Body of pancreas (tissue), 4 donors: ENCODE data around the gene MRPL27. TPM values are rescaled to one million over a fixed set of nuclear protein-coding genes. Genes with fewer than 3 reads are reported as not detected.
"Not testable (repeated sequence)": the region's sequence is repeated elsewhere in the genome, so short reads cannot be mapped to it uniquely, and the experiment has no call there.

ENCODE experiments used
- ATAC-seq: fragments of 150-250 bp; one replicate; pipeline ENCODE4 v1.9.1; 2016
- DNase-seq, 4 donors: peaks; one replicate each; pipeline ENCODE4 v3.0.0-alpha.2; 2019
- H3K27ac ChIP-seq, 4 donors: fragments of 200-600 bp; sonication (generic); 1 replicate in 3 of 4; 2 replicates in 1 of 4; pipeline versions ENCODE4 v1.5.1 to v1.6.1; 2016 to 2019; ENCODE audit warnings: mild to moderate bottlenecking in 1 of 4, mixed read lengths in 1 of 4, moderate library complexity in 1 of 4
- H3K27me3 ChIP-seq, 2 donors: fragments of 200-600 bp; sonication (generic); one replicate each; pipeline ENCODE4 v1.6.0; 2016; ENCODE audit warnings: mild to moderate bottlenecking in 1 of 2
- H3K36me3 ChIP-seq, 2 donors: fragments of 200-600 bp; sonication (generic); replicated peaks in 1 of 2; 2 replicates each; pipeline ENCODE4 v1.5.1; 2016; ENCODE audit warnings: low read depth in 2 of 2; ENCODE audit not compliant: insufficient read depth in 1 of 2
- H3K4me1 ChIP-seq: fragments of 200-600 bp; sonication (generic); one replicate; pipeline ENCODE4 v1.6.0; 2016
- H3K4me3 ChIP-seq, 2 donors: fragments of 200-600 bp; sonication (generic); 1 replicate in 1 of 2; 2 replicates in 1 of 2; pipeline ENCODE4 v1.5.1; 2016 to 2019
- H3K9me3 ChIP-seq, 3 donors: fragments of 200-600 bp; sonication (generic); 1 replicate in 2 of 3; 2 replicates in 1 of 3; pipeline ENCODE4 v1.5.1; 2016
- CTCF ChIP-seq, 7 experiments: fragments of 450-650 bp in 4 of 7; fragments of 200-600 bp in 3 of 7; sonication (generic) in 3 of 7; IDR thresholded peaks; one replicate each; pipeline ENCODE4 v1.5.1; 2016 to 2019; ENCODE audit warnings: antibody characterized with exemption in 7 of 7
- POLR2A ChIP-seq, 3 donors: fragments of 450-650 bp; IDR thresholded peaks; one replicate each; pipeline ENCODE4 v1.6.1; 2016; ENCODE audit warnings: antibody characterized with exemption in 3 of 3, mild to moderate bottlenecking in 2 of 3
- WGBS, 2 donors: methylation state at CpG; one replicate each; pipeline ENCODE4 v1.1.5; 2017; 5-methylcytosine and 5-hydroxymethylcytosine counted together
- intact Hi-C: fragments of 100-400 bp; cut with DNase I; formaldehyde crosslinking; loops from one replicate; pipeline ENCODE4 v1.15.1; 2023
- total RNA-seq, 2 donors: library from RNA; depleted of rRNA; stranded (reverse); fragments of >200 nt; gene quantifications; one replicate each; pipeline ENCODE4 v1.1.0, GENCODE V29; 2016

The MRPL27 gene
- 10 to 100 TPM; 26.5 to 31.3 TPM for total RNA-seq

- ATAC-seq (peak; percentile 97), DNase-seq (peak; percentile 81 to 87 (median 84))
- H3K36me3 ChIP-seq = peaks cover 11 to 12% of the 10 kb centered on the region in 2 donors
- peak within 1 kb of the TSS; percentile 35 to 57 for H3K4me3 ChIP-seq
- TF ChIP-seq POLR2A (IDR thresholded peaks at IDR 0.05) (peak in 2 of 3 donors; percentile 60 to 70), CTCF (IDR thresholded peaks at IDR 0.05) (no peak)
- H3K4me1 ChIP-seq = peaks cover 20% of the 10 kb centered on the region
- no peaks in the 10 kb centered on the region for H3K27me3 ChIP-seq
- WGBS, 2 donors = 1 to 2% methylated on average over 40 to 42 of the region's 42 CpGs
- peak within 1 kb of the TSS; percentile 75 to 95 (median 94) for H3K27ac ChIP-seq
- no peaks in the 10 kb centered on the region for H3K9me3 ChIP-seq
- intact Hi-C loops = no loop called here
Measured at GRCh38 chr17:50372758-50373556, at the start of gene MRPL27, which contains the start of gene EME1. TSS of gene MRPL27 (minus strand) at chr17:50373184. CDS start at chr17:50373170, 14 bp downstream. TSS of gene EME1 (plus strand) at chr17:50373229. CDS start at chr17:50375209, 1,980 bp downstream.

DNA sequence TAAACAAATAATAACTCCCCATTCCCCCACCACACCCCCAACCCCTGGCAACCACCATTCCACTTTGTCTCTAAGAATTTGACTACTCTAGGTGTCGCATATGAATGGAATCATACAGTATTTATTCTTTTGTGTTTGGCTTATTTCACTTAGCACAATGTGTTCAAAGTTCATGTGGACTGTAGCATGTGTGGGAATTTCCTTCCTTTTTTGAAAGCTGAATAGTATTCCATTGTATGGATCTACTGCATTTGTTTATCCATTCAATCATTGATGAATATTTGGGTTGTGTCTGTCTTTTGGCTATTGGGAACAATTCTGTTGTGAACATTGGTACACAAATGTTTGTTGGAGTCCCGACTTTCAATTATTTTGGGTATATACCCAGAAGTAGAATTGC, 49.8 kb upstream of the MRPL27 start:
- H3K4me1 ChIP-seq = peaks cover 61% of the 10 kb centered on the region
- ATAC-seq (no peak), DNase-seq (no peak)
- no peak overlapping the region for H3K4me3 ChIP-seq
- peak overlapping the region in 1 of 4 donors; percentile 84 for H3K27ac ChIP-seq
- intact Hi-C loops = no loop called here
- WGBS, 2 donors = 76 to 77% methylated on average over 2 of the region's 2 CpGs
- TF ChIP-seq CTCF (IDR thresholded peaks at IDR 0.05) (no peak), POLR2A (IDR thresholded peaks at IDR 0.05) (no peak)
- no peaks in the 10 kb centered on the region for H3K27me3 ChIP-seq
- no peaks in the 10 kb centered on the region for H3K36me3 ChIP-seq
- H3K9me3 ChIP-seq = no peaks in the 10 kb centered on the region

DNA sequence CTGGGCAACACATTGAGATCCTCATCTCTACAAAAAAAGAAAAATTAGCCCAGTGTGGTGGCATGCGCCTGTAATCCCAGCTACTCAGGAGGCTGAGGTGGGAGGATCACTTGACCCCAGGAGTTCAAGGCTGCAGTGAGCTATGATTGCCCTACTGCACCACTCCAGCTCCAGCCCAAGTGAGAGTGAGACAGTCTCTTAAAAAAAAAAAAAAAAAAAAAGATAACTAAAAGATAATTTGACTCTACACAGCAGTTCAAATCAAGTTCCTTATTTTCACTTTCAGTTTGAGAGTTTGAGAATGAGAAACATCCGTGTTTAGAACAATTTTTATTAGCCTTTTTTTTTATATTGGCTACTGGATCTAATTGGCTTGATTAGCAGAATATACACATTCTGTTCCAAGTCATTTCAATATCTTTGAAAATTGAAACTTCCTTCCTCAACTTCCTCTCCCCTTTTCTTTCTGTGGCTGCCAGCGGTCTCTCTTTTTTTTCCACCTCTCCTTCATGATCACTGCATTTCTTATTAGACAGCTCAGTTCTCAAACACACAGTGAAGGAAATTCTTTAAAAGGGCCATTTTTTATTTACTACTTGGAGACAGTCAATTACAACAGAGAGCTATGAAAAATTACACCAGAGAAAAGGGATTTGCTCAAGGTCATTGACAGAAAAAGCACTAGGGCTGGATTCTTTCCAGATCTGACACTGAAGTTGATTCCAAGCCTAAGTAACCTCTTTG, 48.5 kb upstream of the MRPL27 start:
- H3K36me3 ChIP-seq = no peaks in the 10 kb centered on the region
- no peak for TF ChIP-seq POLR2A (IDR thresholded peaks at IDR 0.05)
- no peak for TF ChIP-seq CTCF (IDR thresholded peaks at IDR 0.05)
- DNase-seq (peak in 1 of 4 donors; percentile 30), ATAC-seq (no peak)
- H3K4me1 ChIP-seq = peaks cover 48% of the 10 kb centered on the region
- 38% methylated on average over 3 of the region's 3 CpGs for WGBS, 2 donors
- H3K27ac ChIP-seq = peak overlapping the region in 3 of 4 donors; percentile 63 to 84 (median 65)
- H3K4me3 ChIP-seq = no peak overlapping the region
- H3K27me3 ChIP-seq = no peaks in the 10 kb centered on the region
- no peaks in the 10 kb centered on the region for H3K9me3 ChIP-seq
- intact Hi-C loops = no loop called here

DNA sequence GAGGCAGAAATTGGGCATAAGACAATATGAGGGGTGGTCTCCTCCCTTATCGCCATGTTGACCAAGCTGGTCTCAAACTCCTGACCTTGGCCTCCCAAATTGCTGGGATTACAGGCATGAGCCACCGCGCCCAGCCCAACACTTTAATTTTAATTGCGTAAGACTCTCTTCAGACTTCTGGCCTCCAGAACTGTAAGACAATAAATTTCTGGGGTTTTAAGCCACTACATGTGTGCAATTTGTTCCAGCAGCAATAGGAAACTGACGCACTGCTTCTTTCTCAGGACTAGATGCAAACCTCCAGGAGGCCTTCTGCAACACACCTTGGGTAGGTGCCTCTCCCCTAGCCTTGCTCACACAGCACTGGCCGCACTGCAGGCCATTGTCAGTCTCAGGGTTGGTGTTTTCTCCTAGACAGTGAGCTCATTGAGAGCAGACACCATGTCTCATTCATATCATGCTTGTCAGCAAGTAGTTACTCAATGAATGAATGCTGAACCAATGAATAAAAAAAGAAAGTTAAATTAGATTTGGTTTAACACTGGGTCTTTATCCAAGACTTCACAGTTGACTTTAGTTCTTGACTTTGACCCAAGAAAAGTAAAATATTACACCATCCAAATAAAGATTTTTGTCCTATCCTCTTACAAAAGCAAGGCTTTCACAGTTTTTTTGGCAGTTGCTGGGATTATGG, 47.6 kb upstream of the MRPL27 start:
- Histone ChIP-seq H3K36me3 (no peaks in the 10 kb centered on the region), H3K9me3 (no peaks in the 10 kb centered on the region), H3K27ac (peak overlapping the region in 2 of 4 donors; percentile 63 to 84), H3K4me3 (no peak overlapping the region), H3K27me3 (no peaks in the 10 kb centered on the region), H3K4me1 (peaks cover 44% of the 10 kb centered on the region)
- intact Hi-C loops = no loop called here
- DNase-seq = no peak
- TF ChIP-seq CTCF (IDR thresholded peaks at IDR 0.05) (no peak), POLR2A (IDR thresholded peaks at IDR 0.05) (no peak)
- no peak for ATAC-seq
- WGBS, 2 donors = 89 to 93% methylated on average over 6 of the region's 6 CpGs

DNA sequence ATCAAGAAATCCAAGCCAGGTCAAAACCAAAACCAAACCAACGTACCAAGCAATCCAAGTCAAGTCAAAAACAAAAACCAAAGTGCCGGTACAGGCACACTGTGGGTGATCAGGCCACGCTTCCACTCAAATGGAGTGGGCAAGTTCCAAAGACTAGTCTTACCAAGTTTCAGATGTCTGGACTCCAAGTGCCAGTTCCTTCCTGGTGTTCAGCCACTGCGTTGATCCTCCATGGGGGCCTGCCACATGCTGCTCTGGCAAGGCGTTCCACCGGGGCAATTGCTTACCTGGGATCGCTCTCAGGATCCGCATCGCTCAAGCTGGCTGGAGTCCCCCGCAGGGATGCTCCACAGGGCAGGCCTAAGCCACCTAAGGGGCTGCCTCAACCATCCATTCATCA, 46.6 kb upstream of the MRPL27 start:
- ATAC-seq = not testable (repeated sequence)

More for the DNA sequence above, 46.6 kb upstream of the MRPL27 start:
- H3K9me3 ChIP-seq, DNase-seq, H3K36me3 ChIP-seq, intact Hi-C loops, H3K4me3 ChIP-seq, H3K27ac ChIP-seq, H3K27me3 ChIP-seq: not testable (repeated sequence)
- H3K4me1 ChIP-seq = peaks cover 34% of the 10 kb centered on the region
- 97% methylated on average over 3 to 10 of the region's 10 CpGs for WGBS, 2 donors
